Activated CD4-positive, CD25-positive, alpha-beta regulatory T cell treated with anti-CD3 and anti-CD28 coated beads, Interleukin-2, amount 50 U/mL, for 16 hours (primary cell): Measurements from ENCODE around the gene STN1.

Experiments used
- DNase-seq: peaks from one replicate; pipeline ENCODE4 v3.0.0-alpha.2; 2020; ENCODE audit warnings: low read depth, low spot score

The STN1 gene

GRCh38 chr10:103929381-103929921 is 11.5 kb upstream of the STN1 start:
- no peak for DNase-seq

GRCh38 chr10:103928784-103929183 is 10.8 kb upstream of the STN1 start:
- no peak for DNase-seq

GRCh38 chr10:103926722-103927319 is 8.8 kb upstream of the STN1 start:
- no peak for DNase-seq

- no peak for DNase-seq
Observed at GRCh38 chr10:103925591-103925990, 7.6 kb upstream of the STN1 start.

- no peak for DNase-seq
Observed at GRCh38 chr10:103923502-103923901, 5.5 kb upstream of the STN1 start.

- no peak for DNase-seq
Observed at GRCh38 chr10:103922659-103923058, 4.7 kb upstream of the STN1 start.

- DNase-seq = no peak
Observed at GRCh38 chr10:103921750-103922195, 3.8 kb upstream of the STN1 start.

GRCh38 chr10:103921248-103921647 is 3.3 kb upstream of the STN1 start:
- DNase-seq = no peak

- no peak for DNase-seq
Observed at GRCh38 chr10:103919648-103920025, 1.7 kb upstream of the STN1 start.

GRCh38 chr10:103917302-103918052 is 507 bp downstream of the STN1 start:
- no peak for DNase-seq

GRCh38 chr10:103916876-103917275 is 1.1 kb downstream of the STN1 start:
- DNase-seq = no peak

- no peak for DNase-seq
Observed at GRCh38 chr10:103916254-103916653, 1.7 kb downstream of the STN1 start.

- DNase-seq = no peak
Observed at GRCh38 chr10:103915796-103916195, 2.2 kb downstream of the STN1 start.

- DNase-seq = no peak
Observed at GRCh38 chr10:103912759-103913158, 5.2 kb downstream of the STN1 start.

- DNase-seq = no peak
Observed at GRCh38 chr10:103911021-103911459, 6.9 kb downstream of the STN1 start.

GRCh38 chr10:103910442-103911012 is 7.5 kb downstream of the STN1 start:
- DNase-seq = no peak

GRCh38 chr10:103905441-103905840 is 12.5 kb downstream of the STN1 start:
- DNase-seq = no peak

GRCh38 chr10:103901299-103901698 is 16.7 kb downstream of the STN1 start:
- DNase-seq = no peak

- DNase-seq = no peak
Observed at GRCh38 chr10:103899312-103899711, 18.7 kb downstream of the STN1 start.

GRCh38 chr10:103897241-103897774 is 20.7 kb downstream of the STN1 start:
- no peak for DNase-seq

GRCh38 chr10:103896225-103896624 is 21.8 kb downstream of the STN1 start:
- no peak for DNase-seq

- DNase-seq = no peak
Observed at GRCh38 chr10:103895411-103896186, 22.4 kb downstream of the STN1 start.
